ENCODE data around the gene ATP6V0C. TPM values are rescaled to one million over a fixed set of nuclear protein-coding genes. Genes with fewer than 3 reads are reported as not detected.
"Not testable (repeated sequence)": the region's sequence is repeated elsewhere in the genome, so short reads cannot be mapped to it uniquely, and the experiment has no call there.

ATP6V0C gene
- total and polyA plus RNA-seq, 7 donors: 33.2 to 233 (median 51.5) TPM

GRCh38 chr16:2532494-2533141 is 18.9 kb downstream of the ATP6V0C start:
- Histone ChIP-seq H3K4me1 (peaks cover 0 to 37% (median 15%) of the 10 kb centered on the region in 4 donors), H3K9me3 (no peaks in the 10 kb centered on the region), H3K4me3 (peak overlapping the region; percentile 69 to 80 (median 72)), H3K27me3 (no peaks in the 10 kb centered on the region), H3K27ac (peak overlapping the region; percentile 97 to 98 (median 98)), H3K36me3 (peaks cover 0 to 21% (median 15%) of the 10 kb centered on the region in 4 donors)
- DNase-seq: peak; percentile 92
- intact Hi-C loops (cut with DNase I): loop anchor here (5.0 kb wide), 1 partner anchor 245 kb away; the partner anchor contains the start of gene ELOB
- TF ChIP-seq EP300 (IDR thresholded peaks at IDR 0.05): no peak
- TF ChIP-seq POLR2A (IDR thresholded peaks at IDR 0.05): peak in 1 of 2 donors; percentile 6
- TF ChIP-seq POLR2AphosphoS5 (IDR thresholded peaks at IDR 0.05): peak in 3 of 4 donors; percentile 25 to 60 (median 42)
- no peak for TF ChIP-seq CTCF (IDR thresholded peaks at IDR 0.05)
- 1% methylated on average over 37 of the region's 37 CpGs for WGBS, 2 donors

GRCh38 chr16:2533142-2533755 is 19.5 kb downstream of the ATP6V0C start:
- not testable (repeated sequence) for DNase-seq, H3K9me3 ChIP-seq, H3K27me3 ChIP-seq
- peaks cover 0 to 37% (median 15%) of the 10 kb centered on the region in 4 donors for H3K4me1 ChIP-seq
- 15 to 29% methylated on average over 16 of the region's 16 CpGs for whole genome bisulfite sequencing, 2 donors
- H3K27ac ChIP-seq: peak overlapping the region; percentile 97 to 98 (median 98)
- intact Hi-C loops (cut with DNase I): loop anchor here (5.0 kb wide), 1 partner anchor 244 kb away; the partner anchor contains the start of gene ELOB
- peaks cover 0 to 14% (median 10%) of the 10 kb centered on the region in 4 donors for H3K36me3 ChIP-seq
- peak overlapping the region; percentile 69 to 80 (median 72) for H3K4me3 ChIP-seq

GRCh38 chr16:2533912-2534311 is 20.2 kb downstream of the ATP6V0C start:
- Histone ChIP-seq H3K36me3 (peaks cover 0 to 8% (median 5%) of the 10 kb centered on the region in 4 donors), H3K4me3 (no peak overlapping the region), H3K9me3 (no peaks in the 10 kb centered on the region), H3K27me3 (no peaks in the 10 kb centered on the region), H3K4me1 (peaks cover 0 to 42% (median 19%) of the 10 kb centered on the region in 4 donors), H3K27ac (peak overlapping the region in 3 of 4 donors; percentile 97 to 98 (median 97))
- intact Hi-C loops (cut with DNase I): loop anchor here (5.0 kb wide), 1 partner anchor 243 kb away; the partner anchor contains the start of gene ELOB
- DNase-seq: no peak
- TF ChIP-seq POLR2A (IDR thresholded peaks at IDR 0.05) (no peak), POLR2AphosphoS5 (IDR thresholded peaks at IDR 0.05) (no peak)
- 83 to 91% methylated on average over 11 of the region's 11 CpGs for WGBS, 2 donors

GRCh38 chr16:2534335-2534734 is 20.6 kb downstream of the ATP6V0C start:
- H3K27ac ChIP-seq: peak overlapping the region in 1 of 4 donors; percentile 97
- peaks cover 0 to 46% (median 23%) of the 10 kb centered on the region in 4 donors for H3K4me1 ChIP-seq
- not testable (repeated sequence) for DNase-seq, H3K9me3 ChIP-seq, H3K36me3 ChIP-seq, H3K27me3 ChIP-seq, H3K4me3 ChIP-seq
- 89 to 96% methylated on average over 5 of the region's 5 CpGs for WGBS, 2 donors
- intact Hi-C loops (cut with DNase I): loop anchor here (5.0 kb wide), 1 partner anchor 243 kb away; the partner anchor contains the start of gene ELOB

GRCh38 chr16:2535625-2536013 is 21.9 kb downstream of the ATP6V0C start:
- intact Hi-C loops (cut with DNase I): no loop called here
- H3K36me3 ChIP-seq: no peaks in the 10 kb centered on the region
- no peak overlapping the region for H3K4me3 ChIP-seq
- peak; percentile 85 for DNase-seq
- no peaks in the 10 kb centered on the region for H3K9me3 ChIP-seq
- peaks cover 0 to 57% (median 35%) of the 10 kb centered on the region in 4 donors for H3K4me1 ChIP-seq
- peak overlapping the region; percentile 0 to 53 (median 33) for H3K27ac ChIP-seq
- H3K27me3 ChIP-seq: no peaks in the 10 kb centered on the region
- WGBS, 2 donors: 79 to 87% methylated on average over 9 of the region's 9 CpGs
- TF ChIP-seq POLR2A (IDR thresholded peaks at IDR 0.05) (no peak), EP300 (IDR thresholded peaks at IDR 0.05) (no peak), CTCF (IDR thresholded peaks at IDR 0.05) (no peak), POLR2AphosphoS5 (IDR thresholded peaks at IDR 0.05) (no peak)
